Effector memory CD8-positive, alpha-beta T cell (primary cell): ENCODE data around the gene AQP5.

Experiments used
- ATAC-seq: fragments of 150-1000 bp; cut with Tn5 transposase; replicated peaks from 2 replicates; pipeline ENCODE4 v1.10.0; 2021; ENCODE audit warnings: mild to moderate bottlenecking, moderate library complexity
- DNase-seq, 3 experiments: peaks; one replicate each; pipeline ENCODE4 v3.0.0; 2021
- H3K27ac Mint-ChIP-seq, 2 donors: one replicate each; pipeline ENCODE4 v1.8.0; 2022; ENCODE audit warnings: mild to moderate bottlenecking in 2 of 2, mixed read lengths in 2 of 2, moderate library complexity in 2 of 2
- H3K27me3 Mint-ChIP-seq, 2 donors: one replicate each; pipeline ENCODE4 v1.8.0; 2022; ENCODE audit warnings: mixed read lengths in 2 of 2
- H3K36me3 Mint-ChIP-seq: one replicate; pipeline ENCODE4 v1.8.0; 2022; ENCODE audit warnings: mild to moderate bottlenecking, moderate library complexity, mixed read lengths; ENCODE audit not compliant: insufficient read depth
- H3K4me1 Mint-ChIP-seq, 2 donors: one replicate each; pipeline ENCODE4 v1.8.0; 2022; ENCODE audit warnings: low read depth in 2 of 2, mixed read lengths in 2 of 2
- H3K4me3 Mint-ChIP-seq, 2 donors: one replicate each; pipeline ENCODE4 v1.8.0; 2022; ENCODE audit warnings: mild to moderate bottlenecking in 2 of 2, mixed read lengths in 2 of 2, moderate library complexity in 2 of 2
- H3K9me3 Mint-ChIP-seq, 2 donors: one replicate each; pipeline ENCODE4 v1.8.0; 2022; ENCODE audit warnings: mixed read lengths in 2 of 2

Gene AQP5

DNA sequence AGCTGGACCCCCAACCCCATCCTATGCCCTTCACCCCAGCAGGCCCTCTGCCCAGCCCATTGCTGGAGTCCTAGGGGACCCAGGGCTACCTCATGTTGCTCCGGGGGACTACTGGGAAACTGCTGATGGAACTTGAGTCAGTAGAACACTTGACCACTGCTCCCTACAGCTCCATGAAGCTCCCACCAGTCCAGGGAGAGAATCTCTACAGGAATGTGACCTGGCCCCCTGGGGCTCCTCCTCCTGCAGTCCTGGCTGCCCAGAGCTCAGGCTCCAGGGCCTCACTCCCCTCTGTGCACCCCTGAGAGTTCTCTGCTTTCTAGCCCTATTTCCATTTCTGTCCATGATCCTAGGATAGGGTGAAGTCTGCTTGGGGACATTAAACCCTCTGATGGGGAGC is 22.0 kb upstream of the AQP5 start:
- no peak for DNase-seq
- no peaks in the 10 kb centered on the region for H3K36me3 Mint-ChIP-seq
- H3K9me3 Mint-ChIP-seq, result no peaks in the 10 kb centered on the region
- peaks cover 3 to 7% of the 10 kb centered on the region in 2 donors for H3K4me1 Mint-ChIP-seq
- H3K4me3 Mint-ChIP-seq, result no peak overlapping the region
- peaks cover 6 to 10% of the 10 kb centered on the region in 2 donors for H3K27me3 Mint-ChIP-seq
- ATAC-seq, result no peak
- H3K27ac Mint-ChIP-seq, result no peak overlapping the region

DNA sequence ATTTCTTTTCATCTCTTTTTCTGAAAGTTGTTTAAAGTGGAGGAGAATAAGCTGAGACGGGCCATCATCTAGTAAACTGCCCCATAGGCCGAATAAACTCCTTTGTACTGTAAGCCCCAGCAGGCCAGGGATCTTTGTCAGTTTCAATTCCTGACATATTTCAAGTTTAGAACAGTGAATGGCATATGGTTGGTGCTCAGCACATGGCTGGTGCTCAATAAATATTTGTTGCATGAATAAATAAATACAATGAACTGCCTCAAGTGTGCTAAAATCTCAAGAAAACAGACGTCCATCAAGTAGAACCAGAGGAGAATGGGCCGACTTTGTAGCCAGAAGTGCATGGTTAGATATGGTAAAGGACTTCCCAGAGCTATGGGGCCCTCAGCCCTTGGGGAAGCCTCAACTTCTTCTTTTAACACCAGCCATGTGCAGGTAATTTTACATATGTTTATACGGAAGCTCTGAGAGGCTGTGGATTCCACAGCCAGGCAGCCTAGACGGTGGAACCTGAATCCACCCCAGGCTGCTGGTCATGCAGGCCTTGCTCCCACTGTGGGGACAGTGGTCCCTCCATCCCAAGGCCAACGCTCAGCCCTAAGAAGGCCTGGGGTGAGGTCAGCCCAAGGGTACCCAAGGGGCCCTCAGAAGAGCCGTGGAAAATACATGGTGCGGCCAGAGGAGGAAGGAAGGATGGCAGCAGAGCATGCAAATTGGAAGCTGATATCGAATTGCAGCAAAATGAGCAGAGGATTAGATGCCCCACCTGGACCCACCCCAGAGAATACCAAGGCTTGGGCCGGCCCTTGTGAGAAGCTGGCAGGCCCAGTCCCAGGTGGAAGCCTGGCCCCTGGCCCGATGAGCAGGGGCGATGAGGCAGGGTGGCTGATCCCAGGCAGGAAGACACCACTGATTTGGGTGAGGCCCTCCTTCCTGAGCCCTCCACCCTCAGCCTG is 19.8 kb upstream of the AQP5 start:
- Mint-ChIP-seq H3K36me3 (peaks cover 5% of the 10 kb centered on the region), H3K27me3 (no peaks in the 10 kb centered on the region), H3K27ac (peak overlapping the region; percentile 38 to 42), H3K9me3 (no peaks in the 10 kb centered on the region), H3K4me1 (peaks cover 11 to 17% of the 10 kb centered on the region in 2 donors), H3K4me3 (no peak overlapping the region)
- DNase-seq (no peak), ATAC-seq (no peak)

DNA sequence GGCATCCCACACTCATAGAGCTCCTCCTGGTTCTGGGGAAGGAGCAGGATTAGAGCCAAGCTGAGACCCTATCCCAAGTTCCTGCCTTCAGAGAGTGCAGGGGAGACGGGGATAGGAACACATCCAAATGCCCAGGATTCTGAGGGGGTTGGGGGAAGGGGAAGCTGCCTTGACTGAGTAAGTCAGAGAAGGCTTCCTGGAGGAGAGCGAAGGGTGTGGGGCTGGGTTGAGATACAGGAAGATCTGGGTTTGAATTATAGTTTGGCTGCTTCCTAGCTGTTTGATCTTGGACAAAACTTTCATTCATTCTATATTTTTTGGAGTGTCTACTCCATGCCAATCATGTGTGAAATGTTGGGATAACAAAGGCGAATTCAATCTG is 19.2 kb upstream of the AQP5 start:
- no peak overlapping the region for H3K4me3 Mint-ChIP-seq
- H3K36me3 Mint-ChIP-seq, result peaks cover 5% of the 10 kb centered on the region
- peaks cover 11 to 17% of the 10 kb centered on the region in 2 donors for H3K4me1 Mint-ChIP-seq
- H3K9me3 Mint-ChIP-seq, result no peaks in the 10 kb centered on the region
- ATAC-seq (no peak), DNase-seq (no peak)
- H3K27ac Mint-ChIP-seq, result no peak overlapping the region
- H3K27me3 Mint-ChIP-seq, result no peaks in the 10 kb centered on the region

DNA sequence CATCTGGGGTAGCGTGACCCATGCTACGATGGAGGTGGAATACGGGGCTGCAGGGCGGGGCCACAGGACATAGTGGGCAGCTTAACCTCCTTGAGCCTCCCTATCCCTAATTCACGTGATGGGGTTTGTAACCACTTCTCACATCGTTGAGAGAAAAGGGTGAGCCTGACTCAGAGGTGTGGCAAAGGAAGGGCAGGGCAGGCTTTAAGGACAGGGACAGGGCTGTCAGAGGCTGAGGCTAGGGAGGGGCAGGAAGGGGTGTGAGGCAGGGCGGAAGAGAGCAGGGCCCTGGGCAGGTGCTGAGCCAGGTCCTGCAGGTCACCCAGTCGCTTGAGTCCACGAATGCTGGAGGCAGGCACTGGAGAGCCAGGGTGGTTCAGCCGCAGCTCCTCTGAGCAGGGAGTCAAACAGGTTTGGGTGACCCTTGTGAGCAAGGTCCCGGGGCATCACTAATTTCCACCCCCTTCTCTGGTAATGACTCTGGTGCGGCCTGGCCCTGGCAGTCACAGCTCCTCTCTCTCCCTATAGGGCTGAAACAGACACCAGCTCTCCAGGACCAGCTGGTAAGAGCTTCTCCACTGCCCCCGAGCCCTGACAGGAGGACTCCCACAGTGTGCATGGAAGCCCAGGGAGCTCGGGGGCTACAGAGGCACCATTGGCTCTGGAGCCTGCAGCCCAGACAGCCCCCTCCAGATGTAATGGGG is 18.6 kb upstream of the AQP5 start:
- Mint-ChIP-seq H3K4me3 (no peak overlapping the region), H3K4me1 (peaks cover 11 to 17% of the 10 kb centered on the region in 2 donors), H3K27me3 (peaks cover 0 to 4% of the 10 kb centered on the region in 2 donors), H3K9me3 (no peaks in the 10 kb centered on the region), H3K36me3 (peaks cover 5% of the 10 kb centered on the region), H3K27ac (no peak overlapping the region)
- DNase-seq (no peak), ATAC-seq (no peak)

DNA sequence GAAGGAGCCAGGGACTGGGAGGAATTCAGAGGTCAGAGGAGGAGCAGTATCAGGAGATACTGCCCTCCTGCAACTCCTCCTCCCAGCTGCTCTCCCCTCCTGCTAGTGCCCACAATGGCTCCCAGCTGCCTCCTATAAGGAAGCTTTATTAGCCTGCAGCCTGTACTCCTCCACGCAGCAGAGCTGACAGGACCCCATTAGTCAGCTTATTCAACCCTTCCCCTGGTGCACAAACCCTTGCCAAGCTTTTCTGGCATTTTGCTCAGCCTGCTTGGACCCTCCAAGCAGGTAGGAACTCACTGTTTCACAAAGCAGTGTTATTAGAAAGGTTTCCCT is 18.1 kb upstream of the AQP5 start:
- Mint-ChIP-seq H3K27ac (no peak overlapping the region), H3K4me3 (no peak overlapping the region), H3K27me3 (peaks cover under 1 to 9% of the 10 kb centered on the region in 2 donors), H3K9me3 (no peaks in the 10 kb centered on the region), H3K36me3 (peaks cover 5% of the 10 kb centered on the region), H3K4me1 (peaks cover 11 to 17% of the 10 kb centered on the region in 2 donors)
- ATAC-seq, result no peak
- no peak for DNase-seq

DNA sequence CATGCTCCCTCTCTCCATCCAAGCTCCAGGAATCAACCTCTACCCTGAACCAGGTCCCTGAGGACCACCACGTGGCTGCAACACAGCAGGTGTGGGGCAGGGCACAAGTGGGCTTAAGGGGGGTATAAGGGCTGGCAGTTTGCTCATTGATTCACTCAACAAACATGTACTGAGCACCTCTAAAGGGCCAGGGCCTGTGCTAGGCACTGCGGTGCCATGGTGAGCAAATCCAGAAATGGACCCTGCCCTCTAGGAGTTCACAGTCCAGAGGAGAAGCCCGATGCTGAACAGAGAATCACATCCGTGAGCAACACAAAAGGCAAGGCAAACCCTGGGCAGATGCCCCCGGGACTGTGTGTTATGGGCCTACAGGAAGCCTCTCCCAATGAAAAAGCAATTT is 17.6 kb upstream of the AQP5 start:
- H3K9me3 Mint-ChIP-seq, result no peaks in the 10 kb centered on the region
- peaks cover 11 to 17% of the 10 kb centered on the region in 2 donors for H3K4me1 Mint-ChIP-seq
- H3K27ac Mint-ChIP-seq, result peak overlapping the region in 1 of 2 donors; percentile 81
- H3K36me3 Mint-ChIP-seq, result peaks cover 5% of the 10 kb centered on the region
- ATAC-seq (no peak), DNase-seq (no peak)
- H3K27me3 Mint-ChIP-seq, result peaks cover 5 to 13% of the 10 kb centered on the region in 2 donors
- no peak overlapping the region for H3K4me3 Mint-ChIP-seq

DNA sequence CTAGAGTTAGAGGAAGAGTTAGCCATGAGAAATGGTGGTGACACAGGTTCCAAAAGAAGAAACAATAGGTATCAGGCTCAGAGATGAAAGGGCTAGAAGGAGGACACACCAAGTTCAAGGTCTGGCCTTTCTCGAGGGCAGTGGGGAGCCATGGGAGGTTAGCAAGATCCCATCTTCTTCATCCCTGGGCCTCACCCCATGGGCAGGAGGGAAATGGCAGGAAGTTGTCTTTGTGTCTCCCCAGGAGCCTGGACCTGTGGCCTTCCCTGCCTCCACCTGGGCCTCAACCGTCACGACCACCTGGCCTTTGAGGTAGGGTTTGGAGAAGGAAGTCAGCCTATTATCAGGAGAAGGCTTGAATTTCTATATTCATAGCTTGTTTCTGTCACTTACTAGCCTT is 17.0 kb upstream of the AQP5 start:
- ATAC-seq, result no peak
- Mint-ChIP-seq H3K4me1 (peaks cover 11 to 17% of the 10 kb centered on the region in 2 donors), H3K27ac (peak overlapping the region in 1 of 2 donors; percentile 81), H3K36me3 (peaks cover 5% of the 10 kb centered on the region), H3K27me3 (peaks cover 10 to 20% of the 10 kb centered on the region in 2 donors), H3K9me3 (no peaks in the 10 kb centered on the region), H3K4me3 (no peak overlapping the region)
- no peak for DNase-seq

DNA sequence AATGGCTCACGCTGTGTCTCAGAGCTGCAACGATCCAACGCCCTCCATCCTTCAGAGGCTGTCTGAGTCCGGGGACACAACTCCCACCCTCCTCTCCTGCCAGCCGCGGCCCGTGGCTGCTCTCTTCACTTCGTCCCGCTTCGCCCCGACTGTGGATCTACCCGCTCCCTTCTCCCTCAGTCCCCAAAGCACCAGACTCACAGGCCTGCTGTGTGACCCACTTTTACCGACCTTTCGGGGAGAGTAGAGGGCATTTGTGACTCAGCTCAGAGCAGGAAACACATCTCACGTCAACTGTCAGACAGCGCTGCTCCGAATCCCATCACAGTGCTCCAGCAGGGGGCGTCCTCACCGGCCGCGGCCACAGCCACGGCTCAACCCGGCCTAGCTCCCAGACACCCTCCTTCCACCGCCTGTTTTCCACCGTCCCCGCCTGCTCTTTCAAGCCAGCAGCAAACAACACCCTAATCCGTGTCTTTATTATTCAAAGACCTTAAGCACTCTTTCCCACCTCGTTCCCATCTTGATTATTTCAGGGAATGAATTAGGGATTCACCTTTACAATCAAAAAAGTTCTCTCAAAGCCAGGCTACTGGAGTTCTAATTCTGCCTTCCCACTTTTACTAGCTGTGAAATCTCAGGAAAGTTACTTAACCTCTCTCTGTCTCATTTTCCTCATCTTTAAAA is 16.1 kb upstream of the AQP5 start:
- peak overlapping the region; percentile 72 to 75 for H3K4me3 Mint-ChIP-seq
- peaks cover 16 to 28% of the 10 kb centered on the region in 2 donors for H3K27me3 Mint-ChIP-seq
- H3K9me3 Mint-ChIP-seq, result no peaks in the 10 kb centered on the region
- H3K36me3 Mint-ChIP-seq, result peaks cover 5% of the 10 kb centered on the region
- H3K27ac Mint-ChIP-seq, result peak overlapping the region; percentile 75 to 81
- peaks cover 11 to 17% of the 10 kb centered on the region in 2 donors for H3K4me1 Mint-ChIP-seq
- DNase-seq, result peak; percentile 70 to 78 (median 71)
- ATAC-seq, result peak; percentile 98

DNA sequence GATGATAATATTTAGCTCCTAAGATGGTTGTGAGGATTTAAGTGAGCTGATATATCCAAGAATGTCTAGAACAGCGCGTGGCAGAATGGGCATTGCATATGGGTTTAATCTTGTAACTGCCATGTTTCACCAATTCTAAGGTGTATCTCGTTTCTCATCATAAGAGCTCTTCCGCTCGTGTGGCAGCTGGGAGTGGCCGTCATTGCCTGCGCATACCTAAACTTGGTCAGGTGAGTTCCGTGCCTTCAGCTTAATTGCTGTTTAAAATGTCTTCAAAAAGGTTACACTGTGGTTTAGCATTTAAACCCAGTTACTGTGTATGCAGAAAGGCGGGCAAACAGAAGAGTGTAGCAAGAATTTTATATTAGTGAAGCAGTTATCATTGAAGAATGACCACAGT is 15.6 kb upstream of the AQP5 start:
- Mint-ChIP-seq H3K27me3 (peaks cover 19 to 34% of the 10 kb centered on the region in 2 donors), H3K27ac (peak overlapping the region in 1 of 2 donors; percentile 81), H3K36me3 (peaks cover 5% of the 10 kb centered on the region), H3K4me3 (peak overlapping the region; percentile 72 to 75), H3K9me3 (no peaks in the 10 kb centered on the region), H3K4me1 (peaks cover 11 to 17% of the 10 kb centered on the region in 2 donors)
- ATAC-seq (no peak), DNase-seq (no peak)

DNA sequence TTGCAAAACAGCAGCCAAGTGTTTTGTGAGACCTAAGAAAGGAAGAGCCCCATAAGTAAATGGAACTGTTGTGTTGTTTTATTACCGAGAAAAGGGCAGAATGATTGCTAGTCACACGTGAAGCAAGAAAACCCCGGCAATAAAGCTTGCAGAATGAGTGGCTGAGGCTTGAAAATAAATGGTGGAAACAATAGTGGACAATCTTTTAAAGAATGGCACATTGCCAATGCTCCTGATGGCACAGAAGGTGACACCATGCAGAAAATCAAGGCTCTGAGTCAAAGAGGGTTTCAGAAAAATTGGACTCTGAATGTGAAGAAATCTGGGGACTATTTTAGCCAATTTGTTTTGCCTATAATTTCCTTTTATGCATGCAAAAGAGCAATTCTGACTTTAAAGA is 15.2 kb upstream of the AQP5 start:
- no peak overlapping the region for H3K4me3 Mint-ChIP-seq
- H3K36me3 Mint-ChIP-seq, result peaks cover 5% of the 10 kb centered on the region
- H3K4me1 Mint-ChIP-seq, result peaks cover 11 to 17% of the 10 kb centered on the region in 2 donors
- no peak for DNase-seq
- peaks cover 22 to 38% of the 10 kb centered on the region in 2 donors for H3K27me3 Mint-ChIP-seq
- H3K9me3 Mint-ChIP-seq, result no peaks in the 10 kb centered on the region
- H3K27ac Mint-ChIP-seq, result no peak overlapping the region
- no peak for ATAC-seq

DNA sequence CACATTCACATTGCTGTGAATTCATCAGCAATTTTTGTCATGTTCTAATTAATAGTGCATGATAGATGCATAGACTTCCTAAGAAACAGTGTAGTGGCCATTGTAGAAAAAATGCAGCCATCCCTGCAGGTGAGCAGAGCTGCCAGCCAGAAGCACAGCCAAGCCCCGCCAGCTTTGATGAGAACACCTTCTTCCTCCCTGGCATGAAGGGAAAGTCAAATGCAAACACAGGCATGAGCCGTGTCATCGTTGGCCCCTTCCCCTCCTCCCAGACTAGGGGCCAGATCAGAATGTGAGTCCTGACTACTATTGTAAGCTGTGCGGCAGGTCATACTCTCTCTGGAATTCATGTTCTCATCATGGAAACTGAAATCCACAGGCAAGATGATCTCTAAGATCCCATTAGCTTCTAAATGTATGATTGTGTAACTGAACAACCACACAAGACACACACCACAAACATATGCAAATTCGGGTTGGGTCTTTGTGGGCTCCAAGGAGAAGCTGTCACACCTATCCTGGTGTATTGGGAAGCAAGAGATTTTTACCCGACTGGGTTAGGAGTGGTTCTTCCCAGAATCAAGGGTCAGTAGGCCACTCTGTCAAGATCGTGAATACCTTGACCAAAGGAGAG is 14.0 kb upstream of the AQP5 start:
- Mint-ChIP-seq H3K36me3 (peaks cover 5% of the 10 kb centered on the region), H3K27me3 (peaks cover 22 to 48% of the 10 kb centered on the region in 2 donors), H3K4me1 (peaks cover 11 to 14% of the 10 kb centered on the region in 2 donors)

DNA sequence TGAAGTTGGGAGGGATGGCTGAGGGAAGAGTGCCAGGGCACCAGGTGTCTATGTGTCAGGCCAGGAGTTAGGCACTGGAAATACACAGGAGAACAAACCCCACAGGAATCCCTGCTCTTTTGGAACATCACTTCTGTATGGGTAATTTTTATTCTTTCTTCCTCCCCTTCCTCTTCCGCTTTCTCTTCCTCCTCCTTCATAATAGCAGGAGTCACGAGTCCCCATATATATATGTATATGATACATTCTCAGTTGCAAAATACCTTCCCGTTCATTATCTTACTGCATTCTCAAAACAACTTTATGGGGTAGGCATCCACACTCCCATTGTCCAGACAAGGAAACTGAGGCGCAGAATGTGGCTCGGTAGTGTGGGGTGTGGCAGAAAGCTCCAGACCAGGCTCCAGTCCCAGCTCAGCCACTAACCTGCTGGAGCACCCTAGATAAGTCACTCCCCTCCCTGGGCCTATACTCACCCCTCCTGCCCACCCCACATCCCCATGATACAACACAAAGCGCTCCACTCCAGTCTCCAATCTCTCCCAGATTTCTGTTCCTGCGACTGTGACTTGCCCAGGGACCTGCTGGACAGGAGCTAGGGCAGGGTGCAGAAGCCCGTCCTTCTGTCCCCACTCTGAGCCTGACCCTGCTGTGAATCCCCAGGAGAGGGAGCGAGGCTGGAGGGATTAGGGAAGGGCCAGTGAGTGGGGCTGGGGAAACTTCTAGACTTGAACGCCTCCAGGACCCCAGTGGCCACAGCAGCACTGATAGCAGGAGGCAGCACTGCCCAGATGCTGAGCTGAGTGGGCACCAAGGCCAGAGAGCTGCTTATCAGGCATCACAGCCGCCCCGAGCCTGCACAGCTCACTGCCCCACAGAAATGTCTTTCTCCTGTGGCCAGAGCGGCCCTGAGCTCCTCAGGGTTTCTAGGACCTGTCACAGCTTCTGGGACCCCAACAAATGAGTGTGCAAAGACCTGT is 12.5 kb upstream of the AQP5 start:
- peaks cover 29 to 62% of the 10 kb centered on the region in 2 donors for H3K27me3 Mint-ChIP-seq
- H3K36me3 Mint-ChIP-seq, result peaks cover 5% of the 10 kb centered on the region
- ATAC-seq (no peak), DNase-seq (no peak)
- H3K9me3 Mint-ChIP-seq, result no peaks in the 10 kb centered on the region
- H3K4me1 Mint-ChIP-seq, result peaks cover 8 to 10% of the 10 kb centered on the region in 2 donors
- H3K27ac Mint-ChIP-seq, result no peak overlapping the region
- H3K4me3 Mint-ChIP-seq, result no peak overlapping the region

More for the DNA sequence above, 14.0 kb upstream of the AQP5 start:
- no peaks in the 10 kb centered on the region for H3K9me3 Mint-ChIP-seq
- H3K27ac Mint-ChIP-seq, result peak overlapping the region in 1 of 2 donors; percentile 35
- DNase-seq (no peak), ATAC-seq (no peak)
- H3K4me3 Mint-ChIP-seq, result no peak overlapping the region
